HG03439 (cell line): ENCODE data around the gene STEAP4.

ENCODE experiments used
- ATAC-seq: cut with Tn5 transposase; IDR thresholded peaks from one replicate; pipeline ENCODE4 v1.9.1; 2021; ENCODE audit warnings: mild to moderate bottlenecking, moderate library complexity; ENCODE audit not compliant: unreplicated experiment

STEAP4 gene

DNA sequence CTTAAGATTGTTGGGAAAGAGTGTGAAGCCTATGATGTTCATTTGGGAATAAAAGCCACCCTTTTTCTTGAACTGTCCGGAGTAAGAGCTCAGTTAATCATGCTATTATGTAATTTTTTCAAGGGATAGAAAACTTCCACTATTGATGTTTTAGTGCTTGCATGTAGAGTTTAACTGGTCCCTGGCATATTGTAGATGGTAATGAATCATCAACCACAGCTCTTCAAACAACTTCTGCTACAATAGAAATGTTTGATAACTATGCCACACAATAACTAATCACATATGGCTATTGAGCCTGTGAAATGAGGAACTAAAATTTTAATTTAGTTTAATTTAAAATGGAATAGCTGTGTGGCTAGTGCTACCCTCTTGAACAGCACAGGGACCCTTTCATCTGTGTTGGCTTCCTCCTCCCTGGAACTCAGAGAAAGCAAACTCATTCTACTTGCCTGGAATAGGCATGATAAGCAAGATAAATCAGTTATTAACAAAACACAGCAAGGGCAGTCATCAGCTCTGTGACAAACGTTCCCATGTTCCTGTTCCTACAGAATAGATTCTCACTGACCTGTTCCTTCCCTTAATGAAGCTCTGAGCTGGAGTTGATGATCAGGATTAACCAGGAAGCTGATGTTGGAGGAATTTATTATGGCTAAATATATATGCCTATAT, 82.0 kb downstream of the STEAP4 start:
- ATAC-seq: no peak

DNA sequence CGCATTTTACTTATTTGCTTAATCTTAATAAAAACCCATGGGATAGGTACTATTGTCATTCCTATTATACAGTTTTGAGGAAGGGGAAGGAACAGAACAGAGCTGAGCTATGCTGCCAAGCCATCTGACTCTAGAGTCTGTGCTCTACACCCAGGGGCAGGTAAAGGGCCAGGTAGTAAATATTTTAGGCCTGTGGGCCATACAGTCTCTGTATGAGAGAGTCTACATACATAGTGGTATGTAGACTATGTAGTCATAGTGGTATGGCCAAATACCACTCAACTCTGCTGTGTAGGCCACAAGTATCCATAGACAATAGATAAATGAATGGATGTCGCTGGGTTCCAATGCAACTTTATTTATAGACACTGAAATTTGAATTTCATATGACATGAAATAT, 83.4 kb downstream of the STEAP4 start:
- no peak for ATAC-seq
